ENCODE data around the gene ADAM22. TPM values are rescaled to one million over a fixed set of nuclear protein-coding genes. Genes with fewer than 3 reads are reported as not detected.

ADAM22 gene
- total RNA-seq, 1 donor from 2014 or later: 3.0 TPM

GRCh38 chr7:88226886-88227516 lies 292.9 kb downstream of the ADAM22 start:
- no peak for TF ChIP-seq CTCF (IDR thresholded peaks at IDR 0.05)
- no peak for DNase-seq (ENCODE audit: extremely low spot score, unreplicated experiment)
- Mint-ChIP-seq H3K27me3 (ENCODE audit: unreplicated experiment) (no peaks in the 10 kb centered on the region), H3K9me3 (ENCODE audit: unreplicated experiment) (peaks cover 8% of the 10 kb centered on the region), H3K36me3 (ENCODE audit: unreplicated experiment) (no peaks in the 10 kb centered on the region), H3K27ac (ENCODE audit: unreplicated experiment) (no peak overlapping the region), H3K4me1 (ENCODE audit: unreplicated experiment) (no peaks in the 10 kb centered on the region), H3K4me3 (ENCODE audit: unreplicated experiment) (no peak overlapping the region)

GRCh38 chr7:88229302-88229995 lies 295.4 kb downstream of the ADAM22 start:
- no peaks in the 10 kb centered on the region for H3K36me3 Mint-ChIP-seq (ENCODE audit: unreplicated experiment)
- no peaks in the 10 kb centered on the region for H3K4me1 Mint-ChIP-seq (ENCODE audit: unreplicated experiment)
- no peak for DNase-seq (ENCODE audit: extremely low spot score, unreplicated experiment)
- H3K9me3 Mint-ChIP-seq (ENCODE audit: unreplicated experiment): peaks cover 8% of the 10 kb centered on the region
- H3K27ac Mint-ChIP-seq (ENCODE audit: unreplicated experiment): no peak overlapping the region
- no peak for TF ChIP-seq CTCF (IDR thresholded peaks at IDR 0.05)
- H3K4me3 Mint-ChIP-seq (ENCODE audit: unreplicated experiment): no peak overlapping the region
- H3K27me3 Mint-ChIP-seq (ENCODE audit: unreplicated experiment): peaks cover 6% of the 10 kb centered on the region

GRCh38 chr7:88230646-88231045 lies 296.6 kb downstream of the ADAM22 start:
- Mint-ChIP-seq H3K27ac (ENCODE audit: unreplicated experiment) (no peak overlapping the region), H3K36me3 (ENCODE audit: unreplicated experiment) (no peaks in the 10 kb centered on the region), H3K4me3 (ENCODE audit: unreplicated experiment) (no peak overlapping the region), H3K27me3 (ENCODE audit: unreplicated experiment) (peaks cover 15% of the 10 kb centered on the region), H3K4me1 (ENCODE audit: unreplicated experiment) (no peaks in the 10 kb centered on the region), H3K9me3 (ENCODE audit: unreplicated experiment) (peaks cover 8% of the 10 kb centered on the region)
- no peak for TF ChIP-seq CTCF (IDR thresholded peaks at IDR 0.05)
- no peak for DNase-seq (ENCODE audit: extremely low spot score, unreplicated experiment)

GRCh38 chr7:88233828-88234227 lies 299.8 kb downstream of the ADAM22 start:
- Mint-ChIP-seq H3K9me3 (ENCODE audit: unreplicated experiment) (peaks cover 1% of the 10 kb centered on the region), H3K4me3 (ENCODE audit: unreplicated experiment) (no peak overlapping the region), H3K4me1 (ENCODE audit: unreplicated experiment) (no peaks in the 10 kb centered on the region), H3K27ac (ENCODE audit: unreplicated experiment) (no peak overlapping the region), H3K36me3 (ENCODE audit: unreplicated experiment) (no peaks in the 10 kb centered on the region), H3K27me3 (ENCODE audit: unreplicated experiment) (peaks cover 24% of the 10 kb centered on the region)
- TF ChIP-seq CTCF (IDR thresholded peaks at IDR 0.05): no peak
- no peak for DNase-seq (ENCODE audit: extremely low spot score, unreplicated experiment)

- no peak overlapping the region for H3K4me3 Mint-ChIP-seq (ENCODE audit: unreplicated experiment)
- no peaks in the 10 kb centered on the region for H3K36me3 Mint-ChIP-seq (ENCODE audit: unreplicated experiment)
- H3K4me1 Mint-ChIP-seq (ENCODE audit: unreplicated experiment): no peaks in the 10 kb centered on the region
- no peak for TF ChIP-seq CTCF (IDR thresholded peaks at IDR 0.05)
- no peak for DNase-seq (ENCODE audit: extremely low spot score, unreplicated experiment)
- peaks cover 35% of the 10 kb centered on the region for H3K27me3 Mint-ChIP-seq (ENCODE audit: unreplicated experiment)
- H3K27ac Mint-ChIP-seq (ENCODE audit: unreplicated experiment): no peak overlapping the region
- H3K9me3 Mint-ChIP-seq (ENCODE audit: unreplicated experiment): no peaks in the 10 kb centered on the region
These were observed 305.8 kb downstream of the ADAM22 start for GRCh38 chr7:88239852-88240251.

All from osteocyte (in vitro differentiated cells).